WTC11 (cell line): ENCODE results near the gene ACVR2A. TPM values are rescaled to one million over a fixed set of nuclear protein-coding genes. Genes with fewer than 3 reads are reported as not detected.
A peak's percentile ranks its signal among the peaks of the same experiment; 100 is the strongest.

Experiments
- ATAC-seq: fragments of 200-7000 bp; cut with Tn5 transposase; 2 replicates; pipeline ENCODE4 v1.10.0; 2021; ENCODE audit warnings: mild to moderate bottlenecking, moderate library complexity
- CTCF ChIA-PET: fragments of 300-600 bp; sonication (Branson Sonifier 250); formaldehyde crosslinking; loops from one replicate; lab custom pipeline; 2021; ENCODE audit warnings: antibody characterized with exemption; lab: Charles Lee
- POLR2A ChIA-PET: fragments of 350-600 bp; sonication (Branson Sonifier 250); formaldehyde crosslinking; loops from one replicate; lab custom pipeline; 2021; ENCODE audit warnings: antibody characterized with exemption; lab: Charles Lee
- DNase-seq: peaks from one replicate; pipeline ENCODE4 v3.0.0; 2021; ENCODE audit warnings: low spot score
- H3K27ac Mint-ChIP-seq: 2 replicates; pipeline ENCODE4 v1.8.0; 2021; ENCODE audit warnings: mixed read lengths
- H3K27me3 Mint-ChIP-seq: 2 replicates; pipeline ENCODE4 v1.8.0; 2021; ENCODE audit warnings: low read depth, mild to moderate bottlenecking, moderate library complexity, mixed read lengths
- H3K36me3 Mint-ChIP-seq: 2 replicates; pipeline ENCODE4 v1.8.0; 2021; ENCODE audit warnings: mixed read lengths
- H3K4me1 Mint-ChIP-seq: 2 replicates; pipeline ENCODE4 v1.8.0; 2022; ENCODE audit warnings: mixed read lengths
- H3K4me3 Mint-ChIP-seq: 2 replicates; pipeline ENCODE4 v1.8.0; 2021; ENCODE audit warnings: mild to moderate bottlenecking, moderate library complexity, mixed read lengths
- H3K9me3 Mint-ChIP-seq: 2 replicates; pipeline ENCODE4 v1.8.0; 2021; ENCODE audit warnings: mixed read lengths
- E2F5 ChIP-seq: sonication (generic); formaldehyde crosslinking; IDR thresholded peaks from 2 replicates; pipeline ENCODE4 v1.8.1; 2022; ENCODE audit warnings: mild to moderate bottlenecking, moderate library complexity, missing genetic modification reagents
- EMX1 ChIP-seq: fragments of 250-450 bp; sonication (Bioruptor Pico); IDR thresholded peaks from 2 replicates; pipeline ENCODE4 v1.8.0; 2021; ENCODE audit warnings: mild to moderate bottlenecking
- FOXJ3 ChIP-seq: sonication (generic); formaldehyde crosslinking; IDR thresholded peaks from 2 replicates; pipeline ENCODE4 v1.9.0; 2021; ENCODE audit warnings: missing genetic modification reagents, mild to moderate bottlenecking, borderline replicate concordance
- IRF2 ChIP-seq: sonication (generic); formaldehyde crosslinking; IDR thresholded peaks from 2 replicates; pipeline ENCODE4 v1.8.0; 2022; ENCODE audit warnings: low read depth, missing genetic modification reagents, borderline replicate concordance
- PRRX2 ChIP-seq: fragments of 250-450 bp; sonication (Bioruptor Pico); IDR thresholded peaks from 2 replicates; pipeline ENCODE4 v1.8.0; 2021; ENCODE audit warnings: mild to moderate bottlenecking
- SMAD4 ChIP-seq: sonication (generic); formaldehyde crosslinking; IDR thresholded peaks from 2 replicates; pipeline ENCODE4 v1.8.0; 2022; ENCODE audit warnings: mild to moderate bottlenecking, missing genetic modification reagents
- TCF7 ChIP-seq: sonication (generic); formaldehyde crosslinking; IDR thresholded peaks from 2 replicates; pipeline ENCODE4 v1.8.0; 2022; ENCODE audit warnings: mild to moderate bottlenecking, low read depth, missing genetic modification reagents, moderate library complexity
- ZBTB21 ChIP-seq: sonication (generic); formaldehyde crosslinking; IDR thresholded peaks from 2 replicates; pipeline ENCODE4 v1.8.1; 2023; ENCODE audit warnings: mild to moderate bottlenecking, missing genetic modification reagents, borderline replicate concordance
- ZNF317 ChIP-seq: sonication (generic); formaldehyde crosslinking; IDR thresholded peaks from 2 replicates; pipeline ENCODE4 v1.8.1; 2023; ENCODE audit warnings: low read depth, mild to moderate bottlenecking, moderate library complexity, missing genetic modification reagents, borderline replicate concordance
- ZNF396 ChIP-seq: fragments of 250-450 bp; sonication (Bioruptor Pico); IDR thresholded peaks from 2 replicates; pipeline ENCODE4 v1.8.0; 2021; ENCODE audit warnings: mild to moderate bottlenecking, moderate library complexity, borderline replicate concordance
- ZNF671 ChIP-seq: fragments of 250-450 bp; sonication (Bioruptor Pico); IDR thresholded peaks from 2 replicates; pipeline ENCODE4 v1.8.0; 2021; ENCODE audit warnings: mild to moderate bottlenecking
- total RNA-seq: library from RNA; stranded (reverse); gene quantifications from 3 replicates; pipeline ENCODE4 v1.2.3, GENCODE V29; 2021
- TF ChIP-seq, protein P1 (sequence below): sonication (generic); formaldehyde crosslinking; IDR thresholded peaks from 2 replicates; pipeline ENCODE4 v1.8.1; 2022; ENCODE audit warnings: mild to moderate bottlenecking, missing genetic modification reagents, moderate library complexity, borderline replicate concordance
- TF ChIP-seq, protein P2 (sequence below): sonication (generic); formaldehyde crosslinking; IDR thresholded peaks from 2 replicates; pipeline ENCODE4 v1.8.1; 2022; ENCODE audit warnings: missing genetic modification reagents, borderline replicate concordance
- TF ChIP-seq, protein P3 (sequence below): sonication (generic); formaldehyde crosslinking; IDR thresholded peaks from 2 replicates; pipeline ENCODE4 v1.8.0; 2023; ENCODE audit warnings: missing genetic modification reagents
- TF ChIP-seq, protein P4 (sequence below): sonication (generic); formaldehyde crosslinking; IDR thresholded peaks from 2 replicates; pipeline ENCODE4 v1.8.0; 2022; ENCODE audit warnings: mild to moderate bottlenecking, missing genetic modification reagents
- TF ChIP-seq, protein P5 (sequence below): sonication (generic); formaldehyde crosslinking; IDR thresholded peaks from 2 replicates; pipeline ENCODE4 v1.8.1; 2022; ENCODE audit warnings: low read depth, mild to moderate bottlenecking, moderate library complexity, missing genetic modification reagents, borderline replicate concordance
- TF ChIP-seq, protein P6 (sequence below): sonication (generic); formaldehyde crosslinking; conservative IDR thresholded peaks from 2 replicates; pipeline ENCODE4 v1.8.1; 2022; ENCODE audit warnings: mild to moderate bottlenecking, missing genetic modification reagents
- TF ChIP-seq, protein P7 (sequence below): fragments of 250-450 bp; sonication (Bioruptor Pico); IDR thresholded peaks from 2 replicates; pipeline ENCODE4 v1.9.0; 2021; ENCODE audit warnings: mild to moderate bottlenecking
- TF ChIP-seq, protein P8 (sequence below): sonication (generic); formaldehyde crosslinking; IDR thresholded peaks from 2 replicates; pipeline ENCODE4 v1.8.0; 2022; ENCODE audit warnings: mild to moderate bottlenecking, missing genetic modification reagents

The ACVR2A gene
- total RNA-seq, 1 experiment from 2014 or later: 11.7 TPM

DNA sequence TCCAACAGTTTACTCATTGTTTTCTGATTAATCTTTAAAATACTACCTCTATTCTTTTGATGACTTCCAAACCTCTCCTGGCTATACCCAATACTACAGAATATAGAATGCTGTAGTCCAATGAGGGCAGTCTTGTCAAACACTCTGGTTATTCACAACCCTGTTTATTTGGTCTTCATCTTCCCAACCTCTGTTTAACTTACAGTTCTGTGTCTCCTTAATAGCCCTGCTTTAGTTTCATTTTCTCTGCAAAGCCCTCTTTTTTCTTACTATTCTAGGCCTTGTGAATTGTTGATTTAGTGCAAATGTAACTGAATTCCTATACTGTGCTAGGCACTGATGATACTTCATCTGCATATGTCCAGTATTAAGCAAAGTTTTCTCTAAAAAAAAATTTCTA, 40.0 kb downstream of the ACVR2A start:
- H3K9me3 Mint-ChIP-seq: no peaks in the 10 kb centered on the region

GRCh38 chr2:147886136-147886535, 41.3 kb downstream of the ACVR2A start:
- H3K36me3 Mint-ChIP-seq: no peaks in the 10 kb centered on the region
- TF ChIP-seq SMAD4: no peak
- no peak for TF ChIP-seq E2F5 (CRISPR knock-in tag)
- TF ChIP-seq ZBTB21: no peak
- no peak for TF ChIP-seq ZNF396 (CRISPR knock-in tag)
- TF ChIP-seq, protein P1, sequence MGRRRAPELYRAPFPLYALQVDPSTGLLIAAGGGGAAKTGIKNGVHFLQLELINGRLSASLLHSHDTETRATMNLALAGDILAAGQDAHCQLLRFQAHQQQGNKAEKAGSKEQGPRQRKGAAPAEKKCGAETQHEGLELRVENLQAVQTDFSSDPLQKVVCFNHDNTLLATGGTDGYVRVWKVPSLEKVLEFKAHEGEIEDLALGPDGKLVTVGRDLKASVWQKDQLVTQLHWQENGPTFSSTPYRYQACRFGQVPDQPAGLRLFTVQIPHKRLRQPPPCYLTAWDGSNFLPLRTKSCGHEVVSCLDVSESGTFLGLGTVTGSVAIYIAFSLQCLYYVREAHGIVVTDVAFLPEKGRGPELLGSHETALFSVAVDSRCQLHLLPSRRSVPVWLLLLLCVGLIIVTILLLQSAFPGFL (CRISPR knock-in tag): no peak
- TF ChIP-seq, protein P2, sequence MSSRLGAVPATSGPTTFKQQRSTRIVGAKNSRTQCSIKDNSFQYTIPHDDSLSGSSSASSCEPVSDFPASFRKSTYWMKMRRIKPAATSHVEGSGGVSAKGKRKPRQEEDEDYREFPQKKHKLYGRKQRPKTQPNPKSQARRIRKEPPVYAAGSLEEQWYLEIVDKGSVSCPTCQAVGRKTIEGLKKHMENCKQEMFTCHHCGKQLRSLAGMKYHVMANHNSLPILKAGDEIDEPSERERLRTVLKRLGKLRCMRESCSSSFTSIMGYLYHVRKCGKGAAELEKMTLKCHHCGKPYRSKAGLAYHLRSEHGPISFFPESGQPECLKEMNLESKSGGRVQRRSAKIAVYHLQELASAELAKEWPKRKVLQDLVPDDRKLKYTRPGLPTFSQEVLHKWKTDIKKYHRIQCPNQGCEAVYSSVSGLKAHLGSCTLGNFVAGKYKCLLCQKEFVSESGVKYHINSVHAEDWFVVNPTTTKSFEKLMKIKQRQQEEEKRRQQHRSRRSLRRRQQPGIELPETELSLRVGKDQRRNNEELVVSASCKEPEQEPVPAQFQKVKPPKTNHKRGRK (CRISPR knock-in tag): no peak
- TF ChIP-seq PRRX2: no peak
- TF ChIP-seq, protein P3, sequence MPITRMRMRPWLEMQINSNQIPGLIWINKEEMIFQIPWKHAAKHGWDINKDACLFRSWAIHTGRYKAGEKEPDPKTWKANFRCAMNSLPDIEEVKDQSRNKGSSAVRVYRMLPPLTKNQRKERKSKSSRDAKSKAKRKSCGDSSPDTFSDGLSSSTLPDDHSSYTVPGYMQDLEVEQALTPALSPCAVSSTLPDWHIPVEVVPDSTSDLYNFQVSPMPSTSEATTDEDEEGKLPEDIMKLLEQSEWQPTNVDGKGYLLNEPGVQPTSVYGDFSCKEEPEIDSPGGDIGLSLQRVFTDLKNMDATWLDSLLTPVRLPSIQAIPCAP (CRISPR knock-in tag): no peak
- TF ChIP-seq, protein P4, sequence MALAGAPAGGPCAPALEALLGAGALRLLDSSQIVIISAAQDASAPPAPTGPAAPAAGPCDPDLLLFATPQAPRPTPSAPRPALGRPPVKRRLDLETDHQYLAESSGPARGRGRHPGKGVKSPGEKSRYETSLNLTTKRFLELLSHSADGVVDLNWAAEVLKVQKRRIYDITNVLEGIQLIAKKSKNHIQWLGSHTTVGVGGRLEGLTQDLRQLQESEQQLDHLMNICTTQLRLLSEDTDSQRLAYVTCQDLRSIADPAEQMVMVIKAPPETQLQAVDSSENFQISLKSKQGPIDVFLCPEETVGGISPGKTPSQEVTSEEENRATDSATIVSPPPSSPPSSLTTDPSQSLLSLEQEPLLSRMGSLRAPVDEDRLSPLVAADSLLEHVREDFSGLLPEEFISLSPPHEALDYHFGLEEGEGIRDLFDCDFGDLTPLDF (CRISPR knock-in tag): no peak
- TF ChIP-seq, protein P5, sequence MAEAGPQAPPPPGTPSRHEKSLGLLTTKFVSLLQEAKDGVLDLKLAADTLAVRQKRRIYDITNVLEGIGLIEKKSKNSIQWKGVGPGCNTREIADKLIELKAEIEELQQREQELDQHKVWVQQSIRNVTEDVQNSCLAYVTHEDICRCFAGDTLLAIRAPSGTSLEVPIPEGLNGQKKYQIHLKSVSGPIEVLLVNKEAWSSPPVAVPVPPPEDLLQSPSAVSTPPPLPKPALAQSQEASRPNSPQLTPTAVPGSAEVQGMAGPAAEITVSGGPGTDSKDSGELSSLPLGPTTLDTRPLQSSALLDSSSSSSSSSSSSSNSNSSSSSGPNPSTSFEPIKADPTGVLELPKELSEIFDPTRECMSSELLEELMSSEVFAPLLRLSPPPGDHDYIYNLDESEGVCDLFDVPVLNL (CRISPR knock-in tag): no peak
- no peak for TF ChIP-seq ZNF671 (CRISPR knock-in tag)
- TF ChIP-seq IRF2 (CRISPR knock-in tag): no peak
- no peak for TF ChIP-seq TCF7
- TF ChIP-seq FOXJ3 (CRISPR knock-in tag): no peak
- TF ChIP-seq EMX1 (CRISPR knock-in tag): no peak
- no peaks in the 10 kb centered on the region for H3K9me3 Mint-ChIP-seq
- ChIA-PET POLR2A (no interaction called here), CTCF (no interaction called here)
- H3K27me3 Mint-ChIP-seq: no peaks in the 10 kb centered on the region
- no peak overlapping the region for H3K27ac Mint-ChIP-seq
- H3K4me3 Mint-ChIP-seq: no peak overlapping the region
- ATAC-seq: no peak
- peaks cover 31% of the 10 kb centered on the region for H3K4me1 Mint-ChIP-seq
- DNase-seq: no peak

More for the DNA sequence above, 40.0 kb downstream of the ACVR2A start:
- H3K27me3 Mint-ChIP-seq: no peaks in the 10 kb centered on the region
- H3K27ac Mint-ChIP-seq: peak overlapping the region; percentile 54
- ChIA-PET POLR2A (no interaction called here), CTCF (no interaction called here)
- no peak for ATAC-seq
- no peak overlapping the region for H3K4me3 Mint-ChIP-seq
- no peaks in the 10 kb centered on the region for H3K36me3 Mint-ChIP-seq
- TF ChIP-seq EMX1 (CRISPR knock-in tag): no peak
- TF ChIP-seq, protein P6, sequence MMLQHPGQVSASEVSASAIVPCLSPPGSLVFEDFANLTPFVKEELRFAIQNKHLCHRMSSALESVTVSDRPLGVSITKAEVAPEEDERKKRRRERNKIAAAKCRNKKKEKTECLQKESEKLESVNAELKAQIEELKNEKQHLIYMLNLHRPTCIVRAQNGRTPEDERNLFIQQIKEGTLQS (CRISPR knock-in tag): no peak
- TF ChIP-seq, protein P7, sequence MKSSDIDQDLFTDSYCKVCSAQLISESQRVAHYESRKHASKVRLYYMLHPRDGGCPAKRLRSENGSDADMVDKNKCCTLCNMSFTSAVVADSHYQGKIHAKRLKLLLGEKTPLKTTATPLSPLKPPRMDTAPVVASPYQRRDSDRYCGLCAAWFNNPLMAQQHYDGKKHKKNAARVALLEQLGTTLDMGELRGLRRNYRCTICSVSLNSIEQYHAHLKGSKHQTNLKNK: no peak
- TF ChIP-seq, protein P8, sequence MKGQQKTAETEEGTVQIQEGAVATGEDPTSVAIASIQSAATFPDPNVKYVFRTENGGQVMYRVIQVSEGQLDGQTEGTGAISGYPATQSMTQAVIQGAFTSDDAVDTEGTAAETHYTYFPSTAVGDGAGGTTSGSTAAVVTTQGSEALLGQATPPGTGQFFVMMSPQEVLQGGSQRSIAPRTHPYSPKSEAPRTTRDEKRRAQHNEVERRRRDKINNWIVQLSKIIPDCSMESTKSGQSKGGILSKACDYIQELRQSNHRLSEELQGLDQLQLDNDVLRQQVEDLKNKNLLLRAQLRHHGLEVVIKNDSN (CRISPR knock-in tag): no peak
- TF ChIP-seq ZNF317 (CRISPR knock-in tag): no peak
- DNase-seq: no peak
- peaks cover 39% of the 10 kb centered on the region for H3K4me1 Mint-ChIP-seq
